SK-N-MC (cell line): ENCODE measurements around the gene SLC24A4.

Experiments
- DNase-seq: peaks from one replicate; pipeline ENCODE4 v3.0.0-alpha.2; 2011; ENCODE audit warnings: low read depth, low spot score
- H3K27ac ChIP-seq: fragments of 200-600 bp; sonication (generic); 2 replicates; pipeline ENCODE4 v1.5.1; 2016; ENCODE audit warnings: mixed run types
- H3K36me3 ChIP-seq: fragments of 200-600 bp; sonication (generic); 2 replicates; pipeline ENCODE4 v1.6.1; 2017; ENCODE audit warnings: antibody characterized with exemption, low read length, mixed read lengths; ENCODE audit not compliant: insufficient read depth
- H3K4me3 ChIP-seq: fragments of 200-600 bp; sonication (generic); 2 replicates; pipeline ENCODE4 v1.5.1; 2016
- H3K9ac ChIP-seq: fragments of 200-600 bp; sonication (generic); 2 replicates; pipeline ENCODE4 v1.8.0; 2017; ENCODE audit warnings: mixed run types, mixed read lengths; ENCODE audit not compliant: insufficient read length
- H3K9me3 ChIP-seq: fragments of 200-600 bp; sonication (generic); 2 replicates; pipeline ENCODE4 v1.6.1; 2017; ENCODE audit warnings: low read depth, mild to moderate bottlenecking, antibody characterized with exemption, low read length, moderate library complexity, mixed read lengths
- EZH2 ChIP-seq: fragments of 200-600 bp; sonication (generic); IDR thresholded peaks from one replicate; pipeline ENCODE4 v1.6.1; 2017; ENCODE audit warnings: antibody characterized with exemption
- FOXP2 ChIP-seq: optimal IDR thresholded peaks from 2 replicates; pipeline ENCODE3; 2011; ENCODE audit warnings: mild to moderate bottlenecking, moderate library complexity; ENCODE audit not compliant: insufficient read depth; ENCODE audit errors: extremely low read length, control extremely low read depth
- POLR2AphosphoS5 ChIP-seq: IDR thresholded peaks from 2 replicates; pipeline ENCODE4 v1.6.1; 2012; ENCODE audit warnings: mild to moderate bottlenecking, low read depth, low read length, borderline replicate concordance

SLC24A4 gene

GRCh38 chr14:92372230-92372629, 49.3 kb downstream of the SLC24A4 start:
- no peaks in the 10 kb centered on the region for H3K9me3 ChIP-seq

GRCh38 chr14:92373336-92373735, 50.4 kb downstream of the SLC24A4 start:
- no peak for DNase-seq
- no peak overlapping the region for H3K27ac ChIP-seq
- TF ChIP-seq POLR2AphosphoS5 (no peak), FOXP2 (no peak), EZH2 (no peak)

More at GRCh38 chr14:92372230-92372629, 49.3 kb downstream of the SLC24A4 start:
- no peak for DNase-seq
- Histone ChIP-seq H3K4me3 (no peak overlapping the region), H3K27ac (no peak overlapping the region), H3K36me3 (no peaks in the 10 kb centered on the region), H3K9ac (no peak overlapping the region)
- no peak for TF ChIP-seq EZH2
- TF ChIP-seq POLR2AphosphoS5 = no peak
- TF ChIP-seq FOXP2 = no peak

GRCh38 chr14:92380131-92380530, 57.2 kb downstream of the SLC24A4 start:
- no peaks in the 10 kb centered on the region for H3K36me3 ChIP-seq
- H3K9ac ChIP-seq = no peak overlapping the region
- no peak for DNase-seq
- H3K27ac ChIP-seq = no peak overlapping the region
- TF ChIP-seq EZH2 (no peak), POLR2AphosphoS5 (no peak), FOXP2 (no peak)
- H3K4me3 ChIP-seq = no peak overlapping the region
- H3K9me3 ChIP-seq = no peaks in the 10 kb centered on the region

More at GRCh38 chr14:92373336-92373735, 50.4 kb downstream of the SLC24A4 start:
- H3K4me3 ChIP-seq = no peak overlapping the region
- no peaks in the 10 kb centered on the region for H3K36me3 ChIP-seq
- H3K9me3 ChIP-seq = no peaks in the 10 kb centered on the region
- H3K9ac ChIP-seq = no peak overlapping the region

GRCh38 chr14:92380582-92380981, 57.6 kb downstream of the SLC24A4 start:
- no peaks in the 10 kb centered on the region for H3K36me3 ChIP-seq
- H3K27ac ChIP-seq = no peak overlapping the region
- H3K9me3 ChIP-seq = no peaks in the 10 kb centered on the region
- H3K9ac ChIP-seq = no peak overlapping the region
- DNase-seq = no peak
- no peak overlapping the region for H3K4me3 ChIP-seq
- TF ChIP-seq POLR2AphosphoS5 (no peak), EZH2 (no peak), FOXP2 (no peak)

GRCh38 chr14:92382677-92383076, 59.7 kb downstream of the SLC24A4 start:
- TF ChIP-seq FOXP2 = no peak
- TF ChIP-seq POLR2AphosphoS5 = no peak
- TF ChIP-seq EZH2 = no peak
- no peak overlapping the region for H3K9ac ChIP-seq
- no peaks in the 10 kb centered on the region for H3K36me3 ChIP-seq
- H3K4me3 ChIP-seq = no peak overlapping the region
- H3K27ac ChIP-seq = no peak overlapping the region
- H3K9me3 ChIP-seq = no peaks in the 10 kb centered on the region
- DNase-seq = no peak

- TF ChIP-seq EZH2 = no peak
- Histone ChIP-seq H3K9me3 (no peaks in the 10 kb centered on the region), H3K4me3 (no peak overlapping the region), H3K27ac (no peak overlapping the region), H3K36me3 (no peaks in the 10 kb centered on the region), H3K9ac (no peak overlapping the region)
- DNase-seq = no peak
Measured at GRCh38 chr14:92383805-92384204, 60.8 kb downstream of the SLC24A4 start.

- no peak for DNase-seq
- Histone ChIP-seq H3K36me3 (no peaks in the 10 kb centered on the region), H3K9me3 (no peaks in the 10 kb centered on the region), H3K9ac (no peak overlapping the region), H3K4me3 (no peak overlapping the region), H3K27ac (no peak overlapping the region)
- TF ChIP-seq FOXP2 (no peak), POLR2AphosphoS5 (no peak), EZH2 (no peak)
Measured at GRCh38 chr14:92384461-92385133, 61.6 kb downstream of the SLC24A4 start.

GRCh38 chr14:92385561-92385960, 62.6 kb downstream of the SLC24A4 start:
- Histone ChIP-seq H3K27ac (no peak overlapping the region), H3K4me3 (no peak overlapping the region), H3K9me3 (no peaks in the 10 kb centered on the region), H3K36me3 (no peaks in the 10 kb centered on the region), H3K9ac (no peak overlapping the region)
- no peak for DNase-seq
- TF ChIP-seq FOXP2 (no peak), EZH2 (no peak), POLR2AphosphoS5 (no peak)

- no peak overlapping the region for H3K27ac ChIP-seq
- H3K9ac ChIP-seq = no peak overlapping the region
- H3K9me3 ChIP-seq = no peaks in the 10 kb centered on the region
- no peak for DNase-seq
- no peak for TF ChIP-seq FOXP2
- no peak for TF ChIP-seq POLR2AphosphoS5
- no peak for TF ChIP-seq EZH2
- H3K36me3 ChIP-seq = no peaks in the 10 kb centered on the region
- H3K4me3 ChIP-seq = no peak overlapping the region
Measured at GRCh38 chr14:92386165-92386564, 63.2 kb downstream of the SLC24A4 start.
